IPS-NIHi11 (cell line): ENCODE results near the gene LGMN.
"Not testable (repeated sequence)": the region's sequence is repeated elsewhere in the genome, so short reads cannot be mapped to it uniquely, and the experiment has no call there.

ENCODE experiments used
- DNase-seq: peaks from one replicate; pipeline ENCODE4 v3.0.0; 2012; ENCODE audit warnings: mixed read lengths, low spot score

Gene LGMN

GRCh38 chr14:92694807-92695206, 53.6 kb downstream of the LGMN start:
- no peak for DNase-seq

GRCh38 chr14:92693998-92694795, 54.2 kb downstream of the LGMN start:
- DNase-seq: no peak

GRCh38 chr14:92692822-92693226, 55.6 kb downstream of the LGMN start:
- DNase-seq: no peak

GRCh38 chr14:92690171-92691011, 58.0 kb downstream of the LGMN start:
- DNase-seq: no peak

- DNase-seq: no peak
Measured at GRCh38 chr14:92688434-92689375, 59.7 kb downstream of the LGMN start.

- peak; percentile 63 for DNase-seq
Measured at GRCh38 chr14:92687681-92688433, 60.6 kb downstream of the LGMN start.

GRCh38 chr14:92686900-92687427, 61.5 kb downstream of the LGMN start:
- DNase-seq: peak; percentile 98

GRCh38 chr14:92686411-92686899, 62.0 kb downstream of the LGMN start:
- no peak for DNase-seq

GRCh38 chr14:92685784-92686355, 62.6 kb downstream of the LGMN start:
- no peak for DNase-seq

GRCh38 chr14:92684801-92685560, 63.4 kb downstream of the LGMN start:
- DNase-seq: peak; percentile 64

GRCh38 chr14:92683041-92683440, 65.4 kb downstream of the LGMN start:
- no peak for DNase-seq

GRCh38 chr14:92680781-92681650, 67.4 kb downstream of the LGMN start:
- DNase-seq: peak; percentile 89

GRCh38 chr14:92680330-92680729, 68.1 kb downstream of the LGMN start:
- not testable (repeated sequence) for DNase-seq

- no peak for DNase-seq
Measured at GRCh38 chr14:92679246-92679645, 69.2 kb downstream of the LGMN start.

GRCh38 chr14:92678766-92679165, 69.7 kb downstream of the LGMN start:
- no peak for DNase-seq

- DNase-seq: no peak
Measured at GRCh38 chr14:92677955-92678354, 70.5 kb downstream of the LGMN start.

GRCh38 chr14:92677087-92677668, 71.2 kb downstream of the LGMN start:
- DNase-seq: no peak

- no peak for DNase-seq
Measured at GRCh38 chr14:92676403-92677086, 71.9 kb downstream of the LGMN start.
